Heart right ventricle (tissue), 16 donors: Measurements from ENCODE around the gene CAMK2G. TPM values are rescaled to one million over a fixed set of nuclear protein-coding genes. Genes with fewer than 3 reads are reported as not detected.

Experiments
- ATAC-seq, 8 donors: fragments of 200-7000 bp; cut with Tn5 transposase; one replicate each; pipeline ENCODE4 v1.9.1; 2020; ENCODE audit warnings: mild to moderate bottlenecking in 8 of 8, moderate library complexity in 8 of 8, moderate number of reproducible peaks in 1 of 8
- DNase-seq, 2 donors: peaks; one replicate each; pipeline ENCODE4 v3.0.0-alpha.2; 2020
- H3K27ac ChIP-seq, 10 donors: fragments of 200-600 bp; sonication (generic) in 2 of 10; one replicate each; pipeline versions ENCODE4 v1.5.0 to v1.8.0; 2020 to 2022; ENCODE audit warnings: mild to moderate bottlenecking in 3 of 10
- H3K27me3 ChIP-seq, 7 donors: fragments of 200-600 bp; one replicate each; pipeline ENCODE4 v1.8.0; 2021 to 2022; ENCODE audit warnings: mild to moderate bottlenecking in 2 of 7
- H3K36me3 ChIP-seq, 9 donors: fragments of 200-600 bp; sonication (generic) in 1 of 9; one replicate each; pipeline versions ENCODE4 v1.5.0 to v1.8.0; 2020 to 2022; ENCODE audit warnings: mild to moderate bottlenecking in 2 of 9
- H3K4me1 ChIP-seq, 9 donors: fragments of 200-600 bp; sonication (generic) in 1 of 9; one replicate each; pipeline versions ENCODE4 v1.5.0 to v1.8.0; 2020 to 2022; ENCODE audit warnings: mild to moderate bottlenecking in 4 of 9
- H3K4me3 ChIP-seq, 10 donors: fragments of 200-600 bp; sonication (generic) in 2 of 10; one replicate each; pipeline versions ENCODE4 v1.5.0 to v1.8.0; 2020 to 2022; ENCODE audit warnings: mild to moderate bottlenecking in 7 of 10, moderate library complexity in 2 of 10
- H3K9me3 ChIP-seq, 11 donors: fragments of 200-600 bp in 10 of 11; sonication (generic) in 2 of 11; one replicate each; pipeline versions ENCODE4 v1.5.0 to v1.8.0; 2013 to 2022; ENCODE audit warnings: mild to moderate bottlenecking in 2 of 11, control low read depth in 1 of 11, moderate library complexity in 1 of 11
- WGBS, 2 donors: extraction: QIAGEN DNeasy Blood & Tissue Kit; methylation state at CpG; one replicate each; pipeline ENCODE4 v1.1.7; 2013; ENCODE audit warnings: inconsistent platforms in 1 of 2; 5-methylcytosine and 5-hydroxymethylcytosine counted together
- intact Hi-C, 10 donors: fragments of 100-400 bp; cut with DNase I; formaldehyde crosslinking; loops; one replicate each; pipeline versions ENCODE4 v1.11.1 to v1.14.2; 2022
- polyA plus RNA-seq, 2 donors: library from polyadenylated mRNA; stranded (reverse); fragments of 200-250 nt; gene quantifications; one replicate each; pipeline ENCODE4 v1.2.3, GENCODE V29; 2013
- total RNA-seq, 10 donors: library from RNA; stranded (reverse); fragmentation: NEBNext Ultra II Directional in 3 of 10; extraction: Animal tissue kit (Norgen Biotek cat#: 25700) in 3 of 10; gene quantifications; one replicate each; pipeline versions ENCODE4 v1.2.1 to v1.2.4, GENCODE V29; 2021 to 2023
- TF ChIP-seq, protein P1 (sequence below), 9 donors: fragments of 200-600 bp; sonication (generic) in 2 of 9; IDR thresholded peaks; one replicate each; pipeline versions ENCODE4 v1.5.0 to v1.8.0; 2021 to 2022; ENCODE audit warnings: antibody characterized with exemption in 9 of 9, mild to moderate bottlenecking in 5 of 9, moderate library complexity in 1 of 9
- donor health status: Arrhythmogenic right ventricular cardiomyopathy.
- donor health status: ischemic (EF 13 %, LVEDD 7.1; RV severe dilation, severe dysfunction).
- donor health status: healthy with polysubstance abuse.
- donor health status: DM: no; HTN: yes; CAD: no.
- donor health status: DM: no; HTN: no; CAD: no.
- donor health status: ischemic (EF 25% LVEDD 6.9; RV normal size, moderate dysfunction).
- donor health status: ischemic (EF 25% LVEDD 5.7; RV mildly dilated, moderate dysfunction).
- donor health status: healthy.
- donor health status: DM: yes; HTN: yes; CAD: no.
- donor health status: Ischemic cardiomyopathy.
- donor health status: ischemic (EF 35%, LVEDD 5.7; RV mildly dilated, moderate dysfunction).
- donor health status: nonischemic (EF 11% LVEDD 7.7; RV severe dilation, severe dysfunction).
- donor health status: DM: yes; HTN: yes; CAD: no.
- donor health status: PGD.
- donor health status: ischemic (EF 29% LVEDD 5.4; RV normal size, mild dysfunction).
- donor health status: nonischemic (EF 23%, LVEDD 6.1; RV moderate dilation, normal function).

The CAMK2G gene
- total and polyA plus RNA-seq, 12 donors, result 8.5 to 16.7 (median 11.8) TPM

DNA sequence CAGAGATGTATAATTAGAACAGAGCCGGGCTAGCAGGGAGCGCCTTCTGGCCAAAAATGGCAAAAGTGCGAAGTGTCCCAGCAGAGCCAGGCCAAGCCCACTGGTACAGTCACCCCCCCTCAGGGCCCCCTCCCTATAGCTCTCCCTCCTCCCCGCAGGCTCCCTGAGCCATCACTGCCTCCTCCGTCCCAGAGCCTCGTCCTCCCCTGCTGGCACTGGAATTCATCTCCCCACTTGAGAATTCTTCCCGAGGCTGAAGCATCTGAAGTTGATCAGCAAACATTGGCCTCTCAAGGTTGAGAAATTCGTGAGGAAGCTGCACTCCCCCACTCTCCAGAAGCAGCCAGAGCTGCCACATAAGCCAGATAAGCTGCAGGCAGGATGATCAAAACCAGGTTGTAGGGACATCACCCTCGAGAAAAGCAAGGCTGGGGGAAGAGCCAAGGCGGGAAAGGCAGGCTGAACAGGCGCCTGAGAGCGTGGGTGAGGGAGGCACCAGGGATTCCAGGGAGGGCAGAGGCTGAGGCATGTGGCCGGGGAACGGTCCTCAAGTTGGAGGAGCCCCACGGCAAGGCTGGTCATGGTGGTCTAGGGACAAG, 23.4 kb downstream of the CAMK2G start:
- 66 to 70% methylated on average over 15 of the region's 15 CpGs for WGBS, 2 donors
- H3K27me3 ChIP-seq, result no peaks in the 10 kb centered on the region
- peak overlapping the region in 8 of 10 donors; percentile 6 to 70 (median 32) for H3K27ac ChIP-seq
- no peak overlapping the region for H3K4me3 ChIP-seq
- TF ChIP-seq, protein P1, sequence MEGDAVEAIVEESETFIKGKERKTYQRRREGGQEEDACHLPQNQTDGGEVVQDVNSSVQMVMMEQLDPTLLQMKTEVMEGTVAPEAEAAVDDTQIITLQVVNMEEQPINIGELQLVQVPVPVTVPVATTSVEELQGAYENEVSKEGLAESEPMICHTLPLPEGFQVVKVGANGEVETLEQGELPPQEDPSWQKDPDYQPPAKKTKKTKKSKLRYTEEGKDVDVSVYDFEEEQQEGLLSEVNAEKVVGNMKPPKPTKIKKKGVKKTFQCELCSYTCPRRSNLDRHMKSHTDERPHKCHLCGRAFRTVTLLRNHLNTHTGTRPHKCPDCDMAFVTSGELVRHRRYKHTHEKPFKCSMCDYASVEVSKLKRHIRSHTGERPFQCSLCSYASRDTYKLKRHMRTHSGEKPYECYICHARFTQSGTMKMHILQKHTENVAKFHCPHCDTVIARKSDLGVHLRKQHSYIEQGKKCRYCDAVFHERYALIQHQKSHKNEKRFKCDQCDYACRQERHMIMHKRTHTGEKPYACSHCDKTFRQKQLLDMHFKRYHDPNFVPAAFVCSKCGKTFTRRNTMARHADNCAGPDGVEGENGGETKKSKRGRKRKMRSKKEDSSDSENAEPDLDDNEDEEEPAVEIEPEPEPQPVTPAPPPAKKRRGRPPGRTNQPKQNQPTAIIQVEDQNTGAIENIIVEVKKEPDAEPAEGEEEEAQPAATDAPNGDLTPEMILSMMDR (IDR thresholded peaks at IDR 0.05), result no peak
- peak in 1 of 2 donors; percentile 33 for DNase-seq
- peaks cover 0 to 92% (median 16%) of the 10 kb centered on the region in 9 donors for H3K36me3 ChIP-seq
- peaks cover 0 to 34% (median 22%) of the 10 kb centered on the region in 9 donors for H3K4me1 ChIP-seq
- H3K9me3 ChIP-seq, result no peaks in the 10 kb centered on the region
- ATAC-seq, result peak in 7 of 8 donors; percentile 18 to 53 (median 48)
- intact Hi-C loops, result no loop called here

DNA sequence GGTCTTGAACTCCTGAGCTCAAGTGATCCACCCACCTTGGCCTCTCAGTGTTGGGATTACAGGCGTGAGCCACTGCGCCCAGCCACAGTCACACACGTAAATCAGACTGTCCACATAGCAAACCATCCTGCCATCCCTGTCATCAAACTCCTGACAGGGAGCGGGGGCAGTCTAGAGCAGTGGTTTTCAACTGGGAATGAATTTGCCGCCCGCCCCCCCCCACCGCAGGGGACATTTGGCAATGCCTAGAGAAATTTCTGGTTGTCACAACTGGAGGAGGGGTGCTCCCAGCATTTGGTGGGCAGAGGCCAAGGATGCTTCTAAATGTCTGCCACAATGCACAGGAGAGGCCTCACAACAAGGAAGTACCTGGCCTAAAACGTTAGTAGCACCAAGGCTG, 24.1 kb downstream of the CAMK2G start:
- ATAC-seq (no peak), DNase-seq (no peak)
- TF ChIP-seq, protein P1 (IDR thresholded peaks at IDR 0.05), result no peak
- Histone ChIP-seq H3K27ac (peak overlapping the region in 8 of 10 donors; percentile 6 to 70 (median 28)), H3K9me3 (no peaks in the 10 kb centered on the region), H3K4me3 (no peak overlapping the region), H3K27me3 (no peaks in the 10 kb centered on the region), H3K4me1 (peaks cover 0 to 34% (median 22%) of the 10 kb centered on the region in 9 donors), H3K36me3 (peaks cover 0 to 92% (median 16%) of the 10 kb centered on the region in 9 donors)
- WGBS, 2 donors, result 90% methylated on average over 8 of the region's 8 CpGs
- intact Hi-C loops, result no loop called here

DNA sequence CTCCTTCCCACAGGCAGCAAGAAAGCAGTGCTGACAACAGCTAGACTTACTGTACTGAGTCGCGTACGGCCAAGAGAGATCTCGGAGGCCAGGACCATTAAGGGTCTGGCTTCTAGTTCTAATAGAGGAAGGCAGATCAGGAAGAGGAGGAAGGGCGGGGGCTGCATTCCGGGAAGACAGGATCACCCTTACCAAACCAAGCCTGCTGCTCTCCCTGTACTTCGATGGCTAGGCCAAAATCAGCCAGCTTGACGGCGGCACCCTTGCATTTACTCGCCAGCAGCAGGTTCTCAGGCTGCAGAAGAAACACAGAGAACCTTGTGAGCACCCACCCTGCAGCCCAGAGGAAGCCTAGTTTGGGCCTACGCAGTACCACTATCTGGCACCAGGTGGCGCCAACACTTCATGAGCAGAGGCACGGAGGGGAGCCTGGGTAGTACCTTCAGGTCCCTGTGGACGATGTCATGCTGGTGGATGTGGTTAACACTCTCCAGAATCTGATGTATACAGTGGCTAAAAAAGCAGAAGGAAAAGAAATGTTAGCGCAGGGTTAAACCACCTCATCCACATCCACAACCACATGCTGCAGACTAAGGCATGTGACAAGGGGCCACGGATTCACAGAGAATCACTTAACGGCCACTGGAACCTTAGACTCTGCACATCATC, 25.4 kb downstream of the CAMK2G start:
- H3K4me1 ChIP-seq, result peaks cover 0 to 34% (median 22%) of the 10 kb centered on the region in 9 donors
- no peaks in the 10 kb centered on the region for H3K9me3 ChIP-seq
- H3K27ac ChIP-seq, result peak overlapping the region; percentile 3 to 78 (median 58)
- DNase-seq, result peak; percentile 88
- H3K27me3 ChIP-seq, result no peaks in the 10 kb centered on the region
- WGBS, 2 donors, result 35 to 41% methylated on average over 17 of the region's 17 CpGs
- peaks cover 0 to 90% (median 16%) of the 10 kb centered on the region in 9 donors for H3K36me3 ChIP-seq
- ATAC-seq, result peak; percentile 84 to 95 (median 91)
- intact Hi-C loops, result loop anchor here (1.0 to 5.0 kb wide), 3 partner anchors 30 to 33 kb away; no protein-coding TSS in a partner anchor
- TF ChIP-seq, protein P1 (IDR thresholded peaks at IDR 0.05), result peak; percentile 98 to 100 (median 100)
- peak overlapping the region in 4 of 10 donors; percentile 8 to 23 (median 18) for H3K4me3 ChIP-seq

DNA sequence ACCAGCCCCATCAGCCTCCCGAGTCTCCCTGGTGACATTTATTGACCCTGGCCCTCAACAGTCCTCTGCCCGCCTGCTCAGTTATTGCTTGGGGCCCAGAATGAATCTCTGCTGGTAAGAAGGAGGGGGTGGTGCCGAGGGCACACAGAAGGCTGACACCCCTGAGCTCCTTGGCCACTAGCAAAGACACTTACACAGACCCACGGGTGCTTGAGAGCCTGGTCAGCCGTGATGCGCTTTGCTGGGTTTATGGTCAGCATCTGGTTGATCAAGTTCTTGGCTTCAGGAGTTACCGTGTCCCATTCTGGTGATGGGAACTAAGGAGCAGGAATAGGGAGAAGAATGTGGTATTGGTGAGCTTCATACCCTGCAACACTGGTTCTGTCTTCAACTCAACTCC, 27.3 kb downstream of the CAMK2G start:
- TF ChIP-seq, protein P1 (IDR thresholded peaks at IDR 0.05), result no peak
- H3K4me1 ChIP-seq, result peaks cover 0 to 34% (median 24%) of the 10 kb centered on the region in 9 donors
- intact Hi-C loops, result loop anchor here in 1 of 10 donors (5.0 kb wide), 1 partner anchor 35 kb away; no protein-coding TSS in a partner anchor
- H3K9me3 ChIP-seq, result no peaks in the 10 kb centered on the region
- ATAC-seq, result no peak
- 92 to 93% methylated on average over 7 of the region's 7 CpGs for WGBS, 2 donors
- H3K27me3 ChIP-seq, result no peaks in the 10 kb centered on the region
- peaks cover 0 to 87% (median 21%) of the 10 kb centered on the region in 9 donors for H3K36me3 ChIP-seq
- no peak overlapping the region for H3K4me3 ChIP-seq
- H3K27ac ChIP-seq, result no peak overlapping the region
- no peak for DNase-seq
